Measurements from ENCODE around the gene COLEC12. TPM values are rescaled to one million over a fixed set of nuclear protein-coding genes. Genes with fewer than 3 reads are reported as not detected.

The COLEC12 gene
- total RNA-seq, 4 donors from 2014 or later: 8.3 to 22.2 (median 21.4) TPM

DNA sequence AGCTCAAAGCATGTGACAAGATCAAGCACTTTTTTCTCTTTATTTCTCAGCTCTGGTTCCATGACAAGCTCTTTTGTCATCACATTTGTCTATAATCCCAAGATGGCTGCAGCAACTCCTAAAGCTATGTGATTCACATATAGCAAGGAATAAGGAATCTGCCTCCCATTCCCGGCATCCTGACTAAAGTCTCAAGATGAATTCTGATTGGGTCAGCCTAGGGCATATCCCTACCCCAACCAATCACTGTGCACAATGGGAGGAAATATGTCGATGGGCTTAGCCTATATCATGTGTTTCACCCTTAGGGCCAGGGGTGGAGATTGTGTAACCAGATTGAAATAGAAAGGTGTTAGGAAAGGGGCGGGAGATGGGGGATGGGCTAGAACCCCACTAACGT, 23.1 kb upstream of the COLEC12 start:
- no peak overlapping the region for H3K27ac ChIP-seq
- no peaks in the 10 kb centered on the region for H3K36me3 ChIP-seq
- H3K4me3 ChIP-seq: no peak overlapping the region
- no peaks in the 10 kb centered on the region for H3K27me3 ChIP-seq
- H3K9me3 ChIP-seq: no peaks in the 10 kb centered on the region
- H3K4me1 ChIP-seq: peaks cover 0 to 4% (median 0%) of the 10 kb centered on the region in 4 donors
- WGBS, 2 donors: 50 to 58% methylated on average over 4 of the region's 4 CpGs
- TF ChIP-seq POLR2A (IDR thresholded peaks at IDR 0.05): no peak
- TF ChIP-seq, protein P1, sequence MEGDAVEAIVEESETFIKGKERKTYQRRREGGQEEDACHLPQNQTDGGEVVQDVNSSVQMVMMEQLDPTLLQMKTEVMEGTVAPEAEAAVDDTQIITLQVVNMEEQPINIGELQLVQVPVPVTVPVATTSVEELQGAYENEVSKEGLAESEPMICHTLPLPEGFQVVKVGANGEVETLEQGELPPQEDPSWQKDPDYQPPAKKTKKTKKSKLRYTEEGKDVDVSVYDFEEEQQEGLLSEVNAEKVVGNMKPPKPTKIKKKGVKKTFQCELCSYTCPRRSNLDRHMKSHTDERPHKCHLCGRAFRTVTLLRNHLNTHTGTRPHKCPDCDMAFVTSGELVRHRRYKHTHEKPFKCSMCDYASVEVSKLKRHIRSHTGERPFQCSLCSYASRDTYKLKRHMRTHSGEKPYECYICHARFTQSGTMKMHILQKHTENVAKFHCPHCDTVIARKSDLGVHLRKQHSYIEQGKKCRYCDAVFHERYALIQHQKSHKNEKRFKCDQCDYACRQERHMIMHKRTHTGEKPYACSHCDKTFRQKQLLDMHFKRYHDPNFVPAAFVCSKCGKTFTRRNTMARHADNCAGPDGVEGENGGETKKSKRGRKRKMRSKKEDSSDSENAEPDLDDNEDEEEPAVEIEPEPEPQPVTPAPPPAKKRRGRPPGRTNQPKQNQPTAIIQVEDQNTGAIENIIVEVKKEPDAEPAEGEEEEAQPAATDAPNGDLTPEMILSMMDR (IDR thresholded peaks at IDR 0.05): no peak
- TF ChIP-seq EP300 (IDR thresholded peaks at IDR 0.05): no peak
- DNase-seq (ENCODE audit: low spot score in 2 of 2): no peak

DNA sequence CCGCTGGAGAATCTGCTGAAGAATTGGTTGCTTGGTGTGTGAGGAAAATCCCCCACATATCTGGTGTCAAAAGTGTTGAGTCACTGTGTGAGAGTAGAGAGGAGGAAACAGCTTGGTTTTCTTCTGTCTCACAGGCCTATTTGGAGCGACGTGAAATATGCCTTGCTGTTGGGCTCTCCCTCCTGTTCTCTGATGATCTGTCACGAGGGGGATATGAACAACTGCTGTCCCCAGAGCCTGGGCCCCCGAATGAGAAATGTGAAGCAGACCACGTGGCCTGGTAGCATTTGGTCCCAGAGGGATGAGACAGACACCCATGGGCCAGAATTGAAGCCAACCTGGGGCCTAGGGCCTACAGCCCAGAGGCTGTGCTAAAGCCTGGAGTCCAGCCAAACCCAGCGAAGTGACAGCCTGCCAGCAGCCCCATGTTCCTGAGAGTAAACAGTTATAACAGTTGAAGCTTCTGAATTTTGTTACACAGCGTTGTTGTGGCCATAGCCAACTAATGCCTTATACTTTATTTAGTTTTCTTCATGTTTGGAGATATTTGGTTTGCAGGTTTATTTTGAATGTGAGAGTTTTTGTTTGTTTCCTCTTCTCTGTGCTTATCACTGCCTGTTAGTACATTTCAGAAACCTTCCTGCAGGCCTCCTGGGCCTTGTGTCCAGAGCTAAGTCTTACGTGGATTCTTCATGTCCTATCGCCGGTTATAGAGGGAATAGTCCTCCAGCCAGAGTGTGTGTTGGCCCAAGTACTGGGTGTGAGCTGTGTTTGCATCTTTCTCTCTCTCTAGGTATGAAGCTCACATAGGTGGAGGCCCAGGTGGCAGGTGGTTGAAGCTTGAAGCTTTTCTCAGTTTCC, 18.7 kb upstream of the COLEC12 start:
- TF ChIP-seq, protein P1 (IDR thresholded peaks at IDR 0.05): no peak
- TF ChIP-seq EP300 (IDR thresholded peaks at IDR 0.05) (no peak), POLR2A (IDR thresholded peaks at IDR 0.05) (no peak)
- H3K36me3 ChIP-seq: no peaks in the 10 kb centered on the region
- H3K9me3 ChIP-seq: no peaks in the 10 kb centered on the region
- no peaks in the 10 kb centered on the region for H3K27me3 ChIP-seq
- DNase-seq (ENCODE audit: low spot score in 2 of 2): no peak
- peaks cover 0 to 4% (median 0%) of the 10 kb centered on the region in 4 donors for H3K4me1 ChIP-seq
- no peak overlapping the region for H3K4me3 ChIP-seq
- H3K27ac ChIP-seq: peak overlapping the region in 1 of 4 donors; percentile 30
- 63 to 66% methylated on average over 11 of the region's 11 CpGs for WGBS, 2 donors

DNA sequence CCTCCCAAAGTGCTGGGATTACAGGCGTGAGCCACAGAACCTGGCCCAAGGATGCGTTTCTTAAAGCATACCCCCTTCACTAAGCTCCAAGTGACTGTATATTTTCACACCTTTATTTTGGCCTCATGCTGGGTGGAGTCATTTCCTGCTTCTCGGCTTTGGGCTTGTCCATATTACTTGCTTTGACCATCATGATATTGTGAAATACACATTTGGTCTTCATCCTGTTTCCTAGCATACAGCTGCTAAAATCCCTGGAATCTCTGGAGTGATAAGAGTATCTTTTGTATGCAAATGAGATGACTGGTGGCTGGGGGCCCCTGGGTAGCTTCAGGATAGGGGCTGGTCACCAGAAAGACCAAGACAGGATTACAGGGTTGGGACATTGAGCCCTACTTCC, 17.6 kb upstream of the COLEC12 start:
- no peak for TF ChIP-seq EP300 (IDR thresholded peaks at IDR 0.05)
- TF ChIP-seq, protein P1 (IDR thresholded peaks at IDR 0.05): no peak
- TF ChIP-seq POLR2A (IDR thresholded peaks at IDR 0.05): no peak
- WGBS, 2 donors: 94 to 96% methylated on average over 3 of the region's 3 CpGs
- H3K4me3 ChIP-seq: no peak overlapping the region
- DNase-seq (ENCODE audit: low spot score in 2 of 2): no peak
- peaks cover 0 to 6% (median 0%) of the 10 kb centered on the region in 4 donors for H3K9me3 ChIP-seq
- peaks cover 0 to 4% (median 0%) of the 10 kb centered on the region in 4 donors for H3K4me1 ChIP-seq
- no peaks in the 10 kb centered on the region for H3K27me3 ChIP-seq
- H3K36me3 ChIP-seq: no peaks in the 10 kb centered on the region
- no peak overlapping the region for H3K27ac ChIP-seq

DNA sequence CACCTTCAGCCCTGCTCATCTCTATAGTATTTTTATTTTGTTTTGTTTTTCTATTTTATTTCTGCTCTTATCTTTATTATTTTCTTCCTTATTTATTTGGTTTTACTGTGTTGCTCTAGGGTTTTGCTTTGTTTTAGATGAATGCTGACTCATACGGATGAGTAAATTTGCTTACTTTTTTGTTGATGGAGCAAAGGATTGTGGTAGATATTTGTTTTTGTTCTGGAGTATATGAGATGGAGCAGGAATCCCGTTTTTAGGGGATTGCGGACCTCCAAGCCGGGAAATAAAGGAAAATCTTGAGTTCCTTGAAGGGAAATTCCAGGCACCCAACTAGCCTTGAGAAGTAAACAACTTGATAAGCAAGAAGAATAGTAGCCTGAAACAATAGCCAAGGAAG, 15.3 kb upstream of the COLEC12 start:
- TF ChIP-seq, protein P1 (IDR thresholded peaks at IDR 0.05): no peak
- no peak for TF ChIP-seq EP300 (IDR thresholded peaks at IDR 0.05)
- TF ChIP-seq POLR2A (IDR thresholded peaks at IDR 0.05): no peak
- Histone ChIP-seq H3K4me1 (peaks cover 0 to 4% (median 0%) of the 10 kb centered on the region in 4 donors), H3K9me3 (peaks cover 0 to 6% (median 0%) of the 10 kb centered on the region in 4 donors), H3K27me3 (no peaks in the 10 kb centered on the region), H3K27ac (no peak overlapping the region), H3K36me3 (no peaks in the 10 kb centered on the region), H3K4me3 (no peak overlapping the region)
- DNase-seq (ENCODE audit: low spot score in 2 of 2): no peak
- WGBS, 2 donors: 57 to 64% methylated on average over 4 of the region's 4 CpGs

DNA sequence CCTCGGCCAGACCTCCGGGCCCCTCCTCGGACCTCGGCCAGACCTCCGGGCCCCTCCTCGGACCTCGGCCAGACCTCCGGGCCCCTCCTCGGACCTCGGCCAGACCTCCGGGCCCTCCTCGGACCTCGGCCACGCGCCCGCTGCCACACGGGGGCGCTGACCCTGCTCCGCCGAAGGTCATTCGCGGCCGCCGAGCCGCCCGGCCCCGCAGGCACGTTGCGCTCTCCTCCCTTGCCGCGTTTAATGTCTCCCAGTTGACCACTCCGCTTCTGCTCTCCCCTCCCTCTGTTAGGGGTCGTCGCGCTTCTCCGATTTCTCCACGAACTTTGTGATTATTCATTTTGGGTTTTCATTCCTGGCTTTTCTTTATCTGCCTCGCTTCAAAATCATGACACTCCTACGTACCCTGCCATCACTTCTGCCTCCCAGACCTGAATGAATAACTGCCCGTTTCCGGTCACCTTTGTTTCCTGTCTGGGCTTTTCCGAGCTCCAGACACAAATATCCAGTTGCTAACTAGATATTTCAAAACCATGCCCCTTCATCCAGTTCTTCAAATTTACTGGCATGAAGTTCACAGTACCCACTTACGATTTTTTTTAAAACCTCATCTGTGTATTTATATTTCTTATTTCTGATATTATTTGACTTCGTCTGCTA, 14.8 kb upstream of the COLEC12 start:
- WGBS, 2 donors: 92 to 93% methylated on average over 38 to 39 of the region's 44 CpGs
- Histone ChIP-seq H3K27me3 (no peaks in the 10 kb centered on the region), H3K36me3 (no peaks in the 10 kb centered on the region), H3K9me3 (peaks cover 0 to 6% (median 0%) of the 10 kb centered on the region in 4 donors), H3K4me3 (no peak overlapping the region), H3K4me1 (peaks cover 0 to 4% (median 0%) of the 10 kb centered on the region in 4 donors), H3K27ac (no peak overlapping the region)
- no peak for DNase-seq (ENCODE audit: low spot score in 2 of 2)
- TF ChIP-seq, protein P1 (IDR thresholded peaks at IDR 0.05): no peak
- TF ChIP-seq POLR2A (IDR thresholded peaks at IDR 0.05): no peak
- no peak for TF ChIP-seq EP300 (IDR thresholded peaks at IDR 0.05)
